Putamen (tissue), 1 donor: ENCODE measurements around the gene TRDN.
"Not testable (repeated sequence)": the region's sequence is repeated elsewhere in the genome, so short reads cannot be mapped to it uniquely, and the experiment has no call there.

Experiments used
- DNase-seq: peaks from one replicate; pipeline ENCODE4 v3.0.0-alpha.2; 2016; ENCODE audit warnings: low spot score

The TRDN gene

GRCh38 chr6:123503619-123504018 lies 133.1 kb downstream of the TRDN start:
- DNase-seq, result no peak

GRCh38 chr6:123497025-123497424 lies 139.7 kb downstream of the TRDN start:
- no peak for DNase-seq

GRCh38 chr6:123489589-123489988 lies 147.2 kb downstream of the TRDN start:
- no peak for DNase-seq

- DNase-seq, result no peak
These were observed 155.8 kb downstream of the TRDN start for GRCh38 chr6:123480986-123481385.

GRCh38 chr6:123472025-123472702 lies 164.6 kb downstream of the TRDN start:
- DNase-seq, result not testable (repeated sequence)

- DNase-seq, result no peak
These were observed 169.4 kb downstream of the TRDN start for GRCh38 chr6:123467392-123467791.

GRCh38 chr6:123462152-123462551 lies 174.6 kb downstream of the TRDN start:
- no peak for DNase-seq

GRCh38 chr6:123458218-123458617 lies 178.5 kb downstream of the TRDN start:
- no peak for DNase-seq

- no peak for DNase-seq
These were observed 179.9 kb downstream of the TRDN start for GRCh38 chr6:123456836-123457235.

GRCh38 chr6:123454448-123454847 lies 182.3 kb downstream of the TRDN start:
- DNase-seq, result no peak

- DNase-seq, result not testable (repeated sequence)
These were observed 183.7 kb downstream of the TRDN start for GRCh38 chr6:123453071-123453470.

- no peak for DNase-seq
These were observed 188.4 kb downstream of the TRDN start for GRCh38 chr6:123448306-123448884.

GRCh38 chr6:123447315-123447937 lies 189.3 kb downstream of the TRDN start:
- no peak for DNase-seq

- DNase-seq, result no peak
These were observed 197.4 kb downstream of the TRDN start for GRCh38 chr6:123439371-123439770.

GRCh38 chr6:123434186-123434585 lies 202.6 kb downstream of the TRDN start:
- no peak for DNase-seq

GRCh38 chr6:123430970-123431369 lies 205.8 kb downstream of the TRDN start:
- DNase-seq, result no peak

- DNase-seq, result no peak
These were observed 209.7 kb downstream of the TRDN start for GRCh38 chr6:123427008-123427407.

GRCh38 chr6:123423130-123423529 lies 213.6 kb downstream of the TRDN start:
- no peak for DNase-seq

GRCh38 chr6:123420512-123420911 lies 216.2 kb downstream of the TRDN start:
- no peak for DNase-seq

- DNase-seq, result no peak
These were observed 218.7 kb downstream of the TRDN start for GRCh38 chr6:123418071-123418470.

GRCh38 chr6:123417535-123417934 lies 219.2 kb downstream of the TRDN start:
- no peak for DNase-seq

- peak; percentile 49 for DNase-seq
These were observed 220.8 kb downstream of the TRDN start for GRCh38 chr6:123415844-123416468.

- no peak for DNase-seq
These were observed 231.8 kb downstream of the TRDN start for GRCh38 chr6:123404975-123405374.
